Measurements from ENCODE around the gene TSPAN15.
"Not testable (repeated sequence)": the region's sequence is repeated elsewhere in the genome, so short reads cannot be mapped to it uniquely, and the experiment has no call there.

TSPAN15 gene

DNA sequence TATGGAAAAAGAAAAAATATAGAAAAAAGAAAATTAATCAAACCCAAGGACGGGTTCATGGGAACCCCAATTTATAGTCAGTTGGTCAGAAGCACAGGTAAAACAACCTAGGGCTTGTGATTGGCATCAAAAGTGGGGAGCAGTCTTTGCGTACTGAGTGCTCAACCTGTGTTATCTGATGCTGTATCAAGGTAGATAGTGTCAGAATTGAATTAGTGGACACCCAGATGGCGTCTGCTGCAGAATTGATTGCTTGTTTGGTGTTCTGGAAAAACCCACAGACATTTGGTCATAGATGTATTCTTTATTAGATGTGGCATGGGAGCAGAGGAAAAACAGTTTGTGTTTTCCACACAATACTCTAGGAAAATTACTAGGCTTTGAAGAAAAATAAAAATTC, 82.4 kb downstream of the TSPAN15 start:
- no peak for DNase-seq (ENCODE audit: extremely low read depth in 1 of 2, low read depth in 1 of 2)

- DNase-seq (ENCODE audit: extremely low read depth in 1 of 2, low read depth in 1 of 2) = not testable (repeated sequence)
Measured at GRCh38 chr10:69536521-69536920, 85.3 kb downstream of the TSPAN15 start.

DNA sequence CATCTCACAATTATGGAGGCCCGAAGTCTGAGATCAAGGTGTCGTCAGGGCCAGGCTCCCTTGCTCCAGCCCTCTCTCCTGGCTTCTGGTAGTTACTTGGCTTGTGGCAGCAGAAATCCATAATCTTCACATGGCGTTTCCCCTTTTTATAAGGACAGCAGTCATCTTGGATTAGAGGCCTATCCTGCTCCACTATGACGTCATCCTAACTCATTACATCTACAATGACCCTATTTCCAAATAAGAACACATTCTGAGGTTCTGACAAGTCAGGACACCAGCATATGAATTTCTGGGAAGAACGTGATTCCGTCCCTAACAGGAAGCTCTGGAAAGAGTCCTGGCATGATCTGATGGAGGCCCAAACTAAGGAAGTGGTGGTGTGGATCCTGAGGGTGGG, 86.2 kb downstream of the TSPAN15 start:
- DNase-seq (ENCODE audit: extremely low read depth in 1 of 2, low read depth in 1 of 2) = no peak

- DNase-seq (ENCODE audit: extremely low read depth in 1 of 2, low read depth in 1 of 2) = no peak
Measured at GRCh38 chr10:69538461-69538860, 87.2 kb downstream of the TSPAN15 start.

DNA sequence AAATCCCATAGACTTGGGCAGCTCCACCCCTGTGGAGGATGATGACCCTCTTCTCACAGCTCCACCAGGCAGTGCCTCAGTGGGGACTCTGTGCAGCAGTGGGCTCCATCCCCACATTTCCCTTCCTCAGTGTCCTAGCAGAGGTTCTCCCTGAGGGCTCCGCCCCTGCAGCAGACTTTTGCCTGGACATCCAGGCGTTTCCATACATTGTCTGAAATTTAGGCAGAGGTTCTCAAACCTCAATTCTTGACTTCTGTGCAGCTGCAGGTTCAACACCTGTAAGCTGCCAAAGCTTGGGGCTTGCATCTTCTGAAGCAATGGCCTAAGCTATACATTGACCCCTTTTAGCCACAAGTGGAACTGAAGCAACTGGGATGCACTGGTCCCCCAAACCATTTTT, 90.2 kb downstream of the TSPAN15 start:
- no peak for DNase-seq (ENCODE audit: extremely low read depth in 1 of 2, low read depth in 1 of 2)

DNA sequence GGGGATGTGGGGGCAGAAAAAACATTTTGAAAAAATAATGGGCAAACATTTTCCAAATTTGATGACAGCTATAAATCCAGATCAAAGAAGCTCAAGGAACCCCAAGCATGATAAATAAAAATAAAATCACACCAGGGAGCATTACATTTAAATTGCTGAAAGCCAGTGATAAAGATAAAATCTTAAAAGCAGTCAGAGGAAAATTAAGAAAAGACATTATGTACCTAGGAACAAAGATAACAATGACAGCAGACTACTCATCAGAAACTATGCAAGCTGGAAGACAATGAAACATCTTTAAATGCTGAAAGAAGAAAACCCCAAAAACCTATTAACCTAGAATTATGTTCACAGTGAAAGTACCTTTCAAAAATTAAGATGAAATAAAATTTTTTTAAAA, 98.7 kb downstream of the TSPAN15 start:
- no peak for DNase-seq (ENCODE audit: extremely low read depth in 1 of 2, low read depth in 1 of 2)

DNA sequence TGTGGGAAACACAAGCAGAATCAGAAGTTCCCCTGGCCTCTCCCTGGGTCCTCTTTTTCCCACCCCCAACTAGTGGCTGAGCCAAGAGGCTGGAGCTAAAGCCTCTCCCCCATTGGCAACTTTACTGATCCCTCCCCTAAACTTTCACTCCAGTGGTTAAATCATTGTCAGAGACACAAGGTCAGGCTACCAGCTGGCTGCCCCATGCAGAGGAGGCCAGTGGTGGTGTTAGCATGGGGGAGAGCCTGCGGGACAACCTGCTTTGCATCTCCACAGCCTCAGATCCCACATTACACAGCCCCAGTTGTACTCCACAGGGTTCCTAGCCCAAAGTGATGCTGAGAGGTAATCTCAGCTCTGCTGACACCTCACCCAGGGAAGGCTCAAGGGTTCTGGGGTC, 101.0 kb downstream of the TSPAN15 start:
- no peak for DNase-seq (ENCODE audit: extremely low read depth in 1 of 2, low read depth in 1 of 2)

GRCh38 chr10:69553328-69553727, 102.1 kb downstream of the TSPAN15 start:
- no peak for DNase-seq (ENCODE audit: extremely low read depth in 1 of 2, low read depth in 1 of 2)

- DNase-seq (ENCODE audit: extremely low read depth in 1 of 2, low read depth in 1 of 2) = no peak
Measured at GRCh38 chr10:69554611-69555010, 103.3 kb downstream of the TSPAN15 start.
